Lower lobe of right lung (tissue), 2 donors: Measurements from ENCODE around the gene INPP4B. TPM values are rescaled to one million over a fixed set of nuclear protein-coding genes. Genes with fewer than 3 reads are reported as not detected.

Experiments
- ATAC-seq, 2 donors: fragments of 200-7000 bp; cut with Tn5 transposase; one replicate each; pipeline ENCODE4 v1.9.1; 2020 to 2022; ENCODE audit warnings: mild to moderate bottlenecking in 2 of 2, moderate library complexity in 2 of 2
- DNase-seq: peaks from one replicate; pipeline ENCODE4 v3.0.0-alpha.2; 2020
- H3K27ac ChIP-seq: fragments of 200-600 bp; one replicate; pipeline ENCODE4 v1.8.0; 2022
- H3K27me3 ChIP-seq: fragments of 200-600 bp; one replicate; pipeline ENCODE4 v1.8.0; 2022; ENCODE audit warnings: low read depth
- H3K36me3 ChIP-seq: fragments of 200-600 bp; one replicate; pipeline ENCODE4 v1.8.0; 2022; ENCODE audit warnings: mild to moderate bottlenecking
- H3K4me1 ChIP-seq: fragments of 200-600 bp; one replicate; pipeline ENCODE4 v1.8.0; 2022
- H3K4me3 ChIP-seq: fragments of 200-600 bp; one replicate; pipeline ENCODE4 v1.8.0; 2022; ENCODE audit warnings: mild to moderate bottlenecking
- H3K9me3 ChIP-seq: fragments of 200-600 bp; one replicate; pipeline ENCODE4 v1.8.0; 2022
- intact Hi-C: fragments of 100-400 bp; cut with DNase I; formaldehyde crosslinking; loops from one replicate; pipeline ENCODE4 v1.11.0; 2022
- total RNA-seq: library from RNA; stranded (reverse); fragmentation: NEBNext Ultra II Directional; extraction: Animal tissue kit (Norgen Biotek cat#: 25700); gene quantifications from one replicate; pipeline ENCODE4 v1.2.1, GENCODE V29; 2021
- TF ChIP-seq, protein P1 (sequence below): fragments of 200-600 bp; IDR thresholded peaks from one replicate; pipeline ENCODE4 v1.8.0; 2022; ENCODE audit warnings: antibody characterized with exemption, mild to moderate bottlenecking
- donor health status: DM: no; HTN: yes; CAD: no; lungs with severe emphysema.

The INPP4B gene
- total RNA-seq, 1 donor from 2014 or later = 12.1 TPM

DNA sequence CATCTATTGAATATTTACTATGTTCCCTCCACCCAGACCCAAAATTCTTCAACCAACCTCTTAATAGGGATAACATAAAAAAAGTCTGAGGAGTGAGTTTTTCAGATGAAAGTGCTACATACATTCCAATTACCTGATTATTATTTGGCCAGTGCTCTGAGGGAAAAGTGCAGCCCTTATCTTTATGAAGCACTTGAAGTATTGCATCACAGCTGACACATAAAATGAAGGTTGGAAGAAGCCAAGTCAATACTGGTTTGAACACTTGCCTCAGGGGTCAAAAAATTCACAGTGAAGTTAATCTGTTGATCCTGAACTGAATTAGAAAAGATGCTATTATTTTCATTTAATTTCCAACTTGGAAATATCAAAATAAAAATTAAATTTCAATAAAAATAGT is 498.9 kb downstream of the INPP4B start:
- intact Hi-C loops = no loop called here
- Histone ChIP-seq H3K9me3 (no peaks in the 10 kb centered on the region), H3K27ac (no peak overlapping the region), H3K4me1 (peaks cover 34% of the 10 kb centered on the region), H3K36me3 (no peaks in the 10 kb centered on the region), H3K27me3 (no peaks in the 10 kb centered on the region), H3K4me3 (no peak overlapping the region)
- no peak for DNase-seq
- TF ChIP-seq, protein P1, sequence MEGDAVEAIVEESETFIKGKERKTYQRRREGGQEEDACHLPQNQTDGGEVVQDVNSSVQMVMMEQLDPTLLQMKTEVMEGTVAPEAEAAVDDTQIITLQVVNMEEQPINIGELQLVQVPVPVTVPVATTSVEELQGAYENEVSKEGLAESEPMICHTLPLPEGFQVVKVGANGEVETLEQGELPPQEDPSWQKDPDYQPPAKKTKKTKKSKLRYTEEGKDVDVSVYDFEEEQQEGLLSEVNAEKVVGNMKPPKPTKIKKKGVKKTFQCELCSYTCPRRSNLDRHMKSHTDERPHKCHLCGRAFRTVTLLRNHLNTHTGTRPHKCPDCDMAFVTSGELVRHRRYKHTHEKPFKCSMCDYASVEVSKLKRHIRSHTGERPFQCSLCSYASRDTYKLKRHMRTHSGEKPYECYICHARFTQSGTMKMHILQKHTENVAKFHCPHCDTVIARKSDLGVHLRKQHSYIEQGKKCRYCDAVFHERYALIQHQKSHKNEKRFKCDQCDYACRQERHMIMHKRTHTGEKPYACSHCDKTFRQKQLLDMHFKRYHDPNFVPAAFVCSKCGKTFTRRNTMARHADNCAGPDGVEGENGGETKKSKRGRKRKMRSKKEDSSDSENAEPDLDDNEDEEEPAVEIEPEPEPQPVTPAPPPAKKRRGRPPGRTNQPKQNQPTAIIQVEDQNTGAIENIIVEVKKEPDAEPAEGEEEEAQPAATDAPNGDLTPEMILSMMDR = no peak
- ATAC-seq = no peak

DNA sequence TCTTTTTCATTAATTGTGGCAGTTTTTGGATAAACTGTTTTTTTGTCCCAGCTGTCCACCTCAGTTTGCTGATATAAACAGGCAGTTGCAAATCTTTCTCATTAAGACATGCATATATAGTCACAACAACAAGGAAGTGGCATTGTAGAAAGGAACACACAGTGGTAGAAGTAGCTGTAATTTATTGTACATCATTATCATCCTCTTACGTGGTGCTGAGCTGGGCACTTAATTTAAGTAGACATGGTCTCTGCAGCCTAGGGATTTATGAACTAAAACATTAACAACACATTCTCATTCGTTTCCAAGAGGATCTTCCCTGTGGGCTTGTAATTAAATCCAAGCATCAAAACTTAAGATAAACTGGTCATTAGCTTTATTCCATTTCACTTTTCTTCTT is 500.2 kb downstream of the INPP4B start:
- TF ChIP-seq, protein P1 = no peak
- Histone ChIP-seq H3K27ac (no peak overlapping the region), H3K9me3 (no peaks in the 10 kb centered on the region), H3K4me1 (peaks cover 21% of the 10 kb centered on the region), H3K36me3 (no peaks in the 10 kb centered on the region), H3K4me3 (no peak overlapping the region), H3K27me3 (no peaks in the 10 kb centered on the region)
- intact Hi-C loops = no loop called here
- ATAC-seq (no peak), DNase-seq (no peak)

DNA sequence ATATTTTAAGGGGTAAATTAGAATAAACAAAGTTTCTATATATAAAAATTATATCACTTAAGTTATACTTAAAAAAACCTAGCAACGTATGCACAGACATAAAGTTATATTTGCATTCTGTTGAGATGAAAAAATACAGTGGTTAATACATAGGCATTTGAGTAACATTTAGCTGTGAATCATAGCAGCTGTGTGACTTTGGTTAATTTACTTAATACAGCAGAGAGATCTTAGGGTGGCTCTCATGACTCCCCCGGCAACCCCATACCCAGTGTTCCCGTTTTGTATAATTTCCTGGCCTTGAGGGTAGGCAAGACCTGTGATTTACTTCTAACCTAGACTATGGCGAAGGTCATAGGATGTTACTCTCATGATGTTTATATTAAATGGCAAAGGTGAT is 504.8 kb downstream of the INPP4B start:
- intact Hi-C loops = no loop called here
- Histone ChIP-seq H3K27me3 (no peaks in the 10 kb centered on the region), H3K4me3 (no peak overlapping the region), H3K4me1 (no peaks in the 10 kb centered on the region), H3K9me3 (no peaks in the 10 kb centered on the region), H3K27ac (no peak overlapping the region), H3K36me3 (no peaks in the 10 kb centered on the region)
- no peak for ATAC-seq
- DNase-seq = no peak
- TF ChIP-seq, protein P1 = no peak

DNA sequence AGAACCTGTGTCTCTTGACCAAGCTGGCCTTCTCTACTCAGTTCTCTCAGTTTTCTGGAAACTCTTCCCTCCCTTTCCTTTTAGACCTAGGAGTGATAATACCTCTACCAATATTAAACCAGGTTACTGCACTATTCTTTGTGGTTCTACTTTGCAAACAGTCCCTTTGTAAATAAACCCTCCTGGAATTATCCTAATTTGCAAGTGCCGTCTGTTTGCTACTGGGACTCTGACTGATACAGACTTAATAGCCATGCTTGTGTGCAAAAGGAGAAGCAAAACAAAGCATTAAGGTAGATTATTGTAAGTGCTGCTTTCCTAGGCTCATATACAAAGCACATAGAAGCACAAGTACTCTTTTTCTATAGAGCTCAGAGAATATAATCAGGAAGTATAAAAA is 507.0 kb downstream of the INPP4B start:
- H3K27ac ChIP-seq = no peak overlapping the region

DNA sequence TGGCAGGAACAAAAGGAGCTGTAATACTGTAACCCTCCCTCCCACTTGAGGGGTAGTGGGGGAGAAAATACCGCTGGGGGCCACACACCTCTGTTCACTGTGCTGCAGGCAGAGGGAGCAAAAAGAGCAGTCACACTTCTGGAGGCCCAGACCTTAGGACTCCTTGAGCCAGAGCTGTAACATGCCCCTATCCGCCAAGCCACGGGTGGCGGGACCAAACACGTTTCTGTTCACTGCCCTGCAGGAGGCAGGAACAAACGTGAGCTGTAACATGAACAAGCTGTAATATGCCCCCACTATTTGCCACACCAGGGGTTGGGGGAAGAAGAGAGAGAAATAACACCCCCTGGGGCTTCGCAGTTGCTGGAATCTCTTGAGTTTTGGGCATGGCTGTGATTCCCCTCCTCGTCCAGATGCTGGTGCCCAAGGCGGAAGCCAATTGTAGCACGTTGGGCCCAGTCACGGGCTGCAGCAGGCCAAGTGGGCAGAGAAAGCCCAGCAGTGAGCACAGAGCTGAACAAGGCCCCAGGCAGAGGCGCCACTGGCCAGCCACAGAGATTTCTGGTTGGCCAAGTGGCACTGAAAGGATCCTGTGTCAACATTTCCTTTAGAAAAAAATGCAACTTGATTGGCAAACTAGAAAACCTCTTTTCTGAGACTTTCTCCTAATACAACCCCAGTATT is 509.7 kb downstream of the INPP4B start:
- intact Hi-C loops = no loop called here

More for the DNA sequence above, 507.0 kb downstream of the INPP4B start:
- no peaks in the 10 kb centered on the region for H3K4me1 ChIP-seq
- DNase-seq (no peak), ATAC-seq (no peak)
- TF ChIP-seq, protein P1 = no peak
- H3K36me3 ChIP-seq = no peaks in the 10 kb centered on the region
- no peak overlapping the region for H3K4me3 ChIP-seq
- intact Hi-C loops = no loop called here
- no peaks in the 10 kb centered on the region for H3K27me3 ChIP-seq
- no peaks in the 10 kb centered on the region for H3K9me3 ChIP-seq

More for the DNA sequence above, 509.7 kb downstream of the INPP4B start:
- DNase-seq (no peak), ATAC-seq (no peak)
- Histone ChIP-seq H3K4me1 (no peaks in the 10 kb centered on the region), H3K4me3 (no peak overlapping the region), H3K9me3 (no peaks in the 10 kb centered on the region), H3K27me3 (no peaks in the 10 kb centered on the region), H3K36me3 (no peaks in the 10 kb centered on the region), H3K27ac (no peak overlapping the region)
- TF ChIP-seq, protein P1 = no peak
